Panc1 (cell line): ENCODE data around the gene SH3BP5. TPM values are rescaled to one million over a fixed set of nuclear protein-coding genes. Genes with fewer than 3 reads are reported as not detected.

ENCODE experiments used
- ATAC-seq: fragments of 200-7000 bp; cut with Tn5 transposase; 2 replicates; pipeline ENCODE4 v1.9.1; 2020; ENCODE audit warnings: mild to moderate bottlenecking, moderate library complexity
- BruUV-seq: library from RNA; stranded (reverse); fragments of 400-500 nt; replicated peaks from 2 replicates; lab custom pipeline; 2021; lab: Mats Ljungman, UMichigan
- CTCF ChIA-PET: fragments of 300-600 bp; sonication (Branson Sonifier 250); formaldehyde crosslinking; loops from one replicate; lab custom pipeline; 2022; ENCODE audit warnings: antibody characterized with exemption; lab: Charles Lee
- POLR2A ChIA-PET: fragments of 300-600 bp; sonication (Branson Sonifier 250); formaldehyde crosslinking; loops from one replicate; lab custom pipeline; 2022; ENCODE audit warnings: antibody characterized with exemption; lab: Charles Lee
- DNase-seq: peaks from one replicate; pipeline ENCODE4 v3.0.0-alpha.2; 2010; ENCODE audit warnings: low read depth, low spot score
- H3K27ac ChIP-seq: 2 replicates; pipeline ENCODE4 v1.5.1; 2011; ENCODE audit warnings: mild to moderate bottlenecking, low read length, inconsistent platforms
- H3K27me3 ChIP-seq: fragments of 200-500 bp; sonication (Bioruptor generic); 2 replicates; pipeline ENCODE4 v1.6.0; 2014; ENCODE audit warnings: low read length, inconsistent platforms; ENCODE audit not compliant: control insufficient read depth, insufficient read depth
- H3K36me3 ChIP-seq: fragments of 200-500 bp; sonication (Bioruptor generic); 2 replicates; pipeline ENCODE4 v1.5.1; 2014; ENCODE audit warnings: inconsistent platforms, mild to moderate bottlenecking, low read length, moderate library complexity; ENCODE audit not compliant: control insufficient read depth, insufficient read depth
- H3K4me1 ChIP-seq: 2 replicates; pipeline ENCODE4 v1.5.1; 2011; ENCODE audit warnings: inconsistent platforms, mild to moderate bottlenecking, low read length, moderate library complexity; ENCODE audit not compliant: control insufficient read depth, insufficient read depth
- H3K4me3 ChIP-seq, 2 experiments: 2 replicates each; pipeline ENCODE4 v1.5.1; 2011 to 2012; ENCODE audit warnings: low read depth in 2 of 2, low read length in 2 of 2, mild to moderate bottlenecking in 2 of 2, inconsistent platforms in 1 of 2, moderate library complexity in 1 of 2
- H3K9me3 ChIP-seq: fragments of 200-500 bp; sonication (Bioruptor generic); 2 replicates; pipeline ENCODE4 v1.5.1; 2014; ENCODE audit warnings: low read depth, mild to moderate bottlenecking, inconsistent platforms, low read length, moderate library complexity; ENCODE audit not compliant: control insufficient read depth, insufficient read depth
- CTCF ChIP-seq: fragments of 450-650 bp; IDR thresholded peaks from 2 replicates; pipeline ENCODE4 v1.5.1; 2017; ENCODE audit warnings: mild to moderate bottlenecking
- POLR2AphosphoS5 ChIP-seq: IDR thresholded peaks from 2 replicates; pipeline ENCODE4 v1.6.1; 2012; ENCODE audit warnings: mild to moderate bottlenecking, low read depth, low read length, moderate library complexity
- REST ChIP-seq, 2 experiments: IDR thresholded peaks; 2 replicates each; pipeline ENCODE4 v1.6.1; 2011 to 2012; ENCODE audit warnings: low read depth in 2 of 2, control low read depth in 1 of 2, low read length in 1 of 2, mild to moderate bottlenecking in 1 of 2, moderate library complexity in 1 of 2; ENCODE audit not compliant: insufficient read depth in 1 of 2
- SIN3A ChIP-seq: IDR thresholded peaks from 2 replicates; pipeline ENCODE4 v1.6.1; 2012; ENCODE audit warnings: low read depth, mild to moderate bottlenecking, low read length, moderate library complexity, borderline replicate concordance; ENCODE audit not compliant: insufficient read depth
- TCF7L2 ChIP-seq: IDR thresholded peaks from 2 replicates; pipeline ENCODE4 v1.6.1; 2011; ENCODE audit warnings: mild to moderate bottlenecking, low read depth, low read length, inconsistent platforms
- in situ Hi-C: cut with HindIII; loops from 2 replicates; pipeline ENCODE4 v1.10.0; 2016; ENCODE audit warnings: low sequenced_read_pairs, low pct_unique_long_range_greater_than_20kb
- intact Hi-C: fragments of 100-400 bp; cut with micrococcal nuclease; formaldehyde crosslinking; loops from one replicate; pipeline ENCODE4 v1.10.0; 2022; ENCODE audit not compliant: unreplicated experiment
- total RNA-seq: library from RNA; stranded (reverse); gene quantifications from one replicate; pipeline ENCODE4 v1.2.1, GENCODE V29; 2021; ENCODE audit not compliant: unreplicated experiment

The SH3BP5 gene
- total RNA-seq, 1 experiment from 2014 or later, result 12.0 TPM

DNA sequence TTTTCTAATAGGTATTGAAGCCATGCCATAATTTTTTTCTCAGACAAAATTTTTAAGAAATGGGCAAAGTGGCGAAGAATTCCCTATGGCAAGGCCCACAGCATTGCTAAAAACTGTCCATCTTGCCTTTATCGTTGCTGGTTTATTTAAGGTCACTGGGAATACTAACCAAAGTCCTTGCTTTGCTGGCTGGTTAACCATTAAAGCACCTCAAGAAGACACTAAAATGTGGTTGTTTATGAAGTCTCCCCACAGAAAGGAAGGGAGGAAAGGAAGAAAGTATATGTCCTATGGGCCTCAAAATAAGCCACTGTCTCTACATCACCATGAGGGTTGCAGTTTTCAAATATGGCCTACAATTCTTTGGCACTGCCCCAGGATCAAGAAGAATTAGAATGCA, 13.2 kb downstream of the SH3BP5 start:
- Histone ChIP-seq H3K27ac (no peak overlapping the region), H3K4me3 (no peak overlapping the region), H3K9me3 (no peaks in the 10 kb centered on the region), H3K4me1 (no peaks in the 10 kb centered on the region), H3K27me3 (no peaks in the 10 kb centered on the region), H3K36me3 (no peaks in the 10 kb centered on the region)
- no peak for DNase-seq
- ATAC-seq, result no peak
- in situ Hi-C loops (no loop called here), intact Hi-C loops (no loop called here)
- TF ChIP-seq CTCF (no peak), REST (IDR thresholded peaks at IDR 0.05; ENCODE audit: insufficient read depth in 1 of 2, low read depth in 2 of 2, low read length in 1 of 2) (no peak), POLR2AphosphoS5 (no peak), SIN3A (no peak), TCF7L2 (no peak)
- ChIA-PET CTCF (no interaction called here), POLR2A (no interaction called here)
- no TSS peak for BruUV-seq

- Histone ChIP-seq H3K27ac (no peak overlapping the region), H3K9me3 (no peaks in the 10 kb centered on the region), H3K36me3 (no peaks in the 10 kb centered on the region), H3K27me3 (no peaks in the 10 kb centered on the region), H3K4me1 (no peaks in the 10 kb centered on the region), H3K4me3 (no peak overlapping the region)
- POLR2A ChIA-PET, result no interaction called here
- BruUV-seq, result no TSS peak
- in situ Hi-C loops, result no loop called here
- ATAC-seq (no peak), DNase-seq (no peak)
- TF ChIP-seq POLR2AphosphoS5 (no peak), SIN3A (no peak), TCF7L2 (no peak), REST (IDR thresholded peaks at IDR 0.05; ENCODE audit: insufficient read depth in 1 of 2, low read depth in 2 of 2, low read length in 1 of 2) (no peak), CTCF (no peak)
- CTCF ChIA-PET, result no interaction called here
- intact Hi-C loops, result no loop called here
Measured at GRCh38 chr3:15318661-15319060, 13.7 kb downstream of the SH3BP5 start.
